A673 (cell line): ENCODE data around the gene OR2A25.

Experiments
- EZH2 ChIP-seq: fragments of 200-600 bp; sonication (generic); IDR thresholded peaks from 2 replicates; pipeline ENCODE4 v1.6.1; 2017; ENCODE audit warnings: borderline replicate concordance, low read depth, mild to moderate bottlenecking, mixed read lengths, antibody characterized with exemption, low read length; ENCODE audit not compliant: poor library complexity, severe bottlenecking
- TF ChIP-seq, protein P1 (sequence below): fragments of 300-800, 200-600 bp; sonication (generic); conservative IDR thresholded peaks from 2 replicates; pipeline ENCODE4 v1.5.1; 2017; ENCODE audit warnings: low read depth, mild to moderate bottlenecking, antibody characterized with exemption, low read length, moderate library complexity, mixed read lengths

DNA sequence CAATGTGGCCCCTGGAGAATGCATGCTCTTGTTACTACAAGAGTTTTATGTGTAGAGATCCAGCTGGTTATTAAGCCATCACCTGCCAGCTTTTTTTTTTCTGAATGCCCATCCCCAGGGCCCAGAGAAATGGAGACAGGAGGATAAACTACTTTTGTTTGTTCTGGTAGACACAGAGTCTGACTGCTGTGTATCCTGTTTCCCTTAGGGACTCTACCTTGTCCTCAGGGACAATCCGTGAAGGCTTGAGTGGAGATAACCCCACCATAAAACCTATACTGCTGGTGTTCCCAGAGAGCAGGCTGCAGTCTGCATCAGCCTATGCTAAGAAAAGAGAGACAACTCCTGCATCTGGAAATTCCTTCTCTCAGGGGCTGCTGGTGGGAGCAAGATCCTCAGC is 21.0 kb upstream of the OR2A25 start, which contains the start of gene OR2A5:
- TF ChIP-seq, protein P1, sequence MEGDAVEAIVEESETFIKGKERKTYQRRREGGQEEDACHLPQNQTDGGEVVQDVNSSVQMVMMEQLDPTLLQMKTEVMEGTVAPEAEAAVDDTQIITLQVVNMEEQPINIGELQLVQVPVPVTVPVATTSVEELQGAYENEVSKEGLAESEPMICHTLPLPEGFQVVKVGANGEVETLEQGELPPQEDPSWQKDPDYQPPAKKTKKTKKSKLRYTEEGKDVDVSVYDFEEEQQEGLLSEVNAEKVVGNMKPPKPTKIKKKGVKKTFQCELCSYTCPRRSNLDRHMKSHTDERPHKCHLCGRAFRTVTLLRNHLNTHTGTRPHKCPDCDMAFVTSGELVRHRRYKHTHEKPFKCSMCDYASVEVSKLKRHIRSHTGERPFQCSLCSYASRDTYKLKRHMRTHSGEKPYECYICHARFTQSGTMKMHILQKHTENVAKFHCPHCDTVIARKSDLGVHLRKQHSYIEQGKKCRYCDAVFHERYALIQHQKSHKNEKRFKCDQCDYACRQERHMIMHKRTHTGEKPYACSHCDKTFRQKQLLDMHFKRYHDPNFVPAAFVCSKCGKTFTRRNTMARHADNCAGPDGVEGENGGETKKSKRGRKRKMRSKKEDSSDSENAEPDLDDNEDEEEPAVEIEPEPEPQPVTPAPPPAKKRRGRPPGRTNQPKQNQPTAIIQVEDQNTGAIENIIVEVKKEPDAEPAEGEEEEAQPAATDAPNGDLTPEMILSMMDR, result no peak
- no peak for TF ChIP-seq EZH2
